Endothelial cell of umbilical vein (primary cell): Measurements from ENCODE around the gene NR4A3. TPM values are rescaled to one million over a fixed set of nuclear protein-coding genes. Genes with fewer than 3 reads are reported as not detected.
"Not testable (repeated sequence)": the region's sequence is repeated elsewhere in the genome, so short reads cannot be mapped to it uniquely, and the experiment has no call there.

Experiments
- BruUV-seq: library from RNA; stranded (reverse); fragments of 400-500 nt; replicated peaks from 2 replicates; lab custom pipeline; 2021; lab: Mats Ljungman, UMichigan
- CTCF ChIA-PET: fragments of 300-600, 350-600 bp; sonication (Branson Sonifier 250); formaldehyde crosslinking; loops from one replicate; lab custom pipeline; 2021; ENCODE audit warnings: antibody characterized with exemption, inconsistent platforms; lab: Charles Lee
- POLR2A ChIA-PET: fragments of 300-600, 350-600 bp; sonication (Branson Sonifier 250); formaldehyde crosslinking; loops from one replicate; lab custom pipeline; 2021; ENCODE audit warnings: antibody characterized with exemption, inconsistent platforms; lab: Charles Lee
- DNase-seq: peaks from one replicate; pipeline ENCODE4 v3.0.0-alpha.2; 2011; ENCODE audit warnings: low read depth, low spot score
- FAIRE-seq: peaks from 2 replicates; lab custom pipeline; 2011; peaks lifted over from hg19 to GRCh38; lab: Jason Lieb, UNC
- H2AFZ ChIP-seq: 2 replicates; pipeline ENCODE4 v1.6.0; 2012; ENCODE audit warnings: low read depth, low read length, control low read depth, inconsistent platforms
- H3K27ac ChIP-seq: 2 replicates; pipeline ENCODE4 v1.5.1; 2011; ENCODE audit warnings: low read depth, mild to moderate bottlenecking, control low read depth, low read length, moderate library complexity; ENCODE audit not compliant: insufficient read depth
- H3K27me3 ChIP-seq, 2 experiments: 2 replicates each; pipeline versions ENCODE4 v1.6.0 to v1.6.1; 2011; ENCODE audit warnings: low read length in 2 of 2, mixed read lengths in 1 of 2; ENCODE audit not compliant: control insufficient read depth in 2 of 2, insufficient read depth in 2 of 2
- H3K36me3 ChIP-seq, 2 experiments: 2 replicates in 1 of 2; 3 replicates in 1 of 2; pipeline ENCODE4 v1.5.1; 2011; ENCODE audit warnings: low read length in 2 of 2, mild to moderate bottlenecking in 1 of 2, moderate library complexity in 1 of 2; ENCODE audit not compliant: control insufficient read depth in 2 of 2, insufficient read depth in 2 of 2; ENCODE audit errors: extremely low read depth in 1 of 2
- H3K4me1 ChIP-seq: 3 replicates; pipeline ENCODE4 v1.5.1; 2011; ENCODE audit warnings: mild to moderate bottlenecking, low read length; ENCODE audit not compliant: control insufficient read depth, insufficient read depth; ENCODE audit errors: extremely low read depth
- H3K4me2 ChIP-seq: 2 replicates; pipeline ENCODE4 v1.6.1; 2011; ENCODE audit warnings: low read length, control low read depth, mixed read lengths; ENCODE audit not compliant: insufficient read depth
- H3K4me3 ChIP-seq, 3 experiments: fragments of 200-600 bp in 1 of 3; sonication (generic), shearing (Covaris generic) in 1 of 3; replicated peaks in 1 of 3; 2 replicates each; pipeline ENCODE4 v1.5.1; 2011 to 2016; ENCODE audit warnings: control low read depth in 3 of 3, low read length in 3 of 3, mild to moderate bottlenecking in 2 of 3, inconsistent platforms in 1 of 3, low read depth in 1 of 3, moderate library complexity in 1 of 3; ENCODE audit not compliant: insufficient read depth in 1 of 3
- H3K79me2 ChIP-seq: 2 replicates; pipeline ENCODE4 v1.6.0; 2012; ENCODE audit warnings: low read length, inconsistent platforms; ENCODE audit not compliant: control insufficient read depth, insufficient read depth
- H3K9ac ChIP-seq: replicated peaks from 2 replicates; pipeline ENCODE3; 2011; ENCODE audit warnings: low read length, control low read depth; ENCODE audit not compliant: insufficient read depth; ENCODE audit errors: extremely low read depth
- H3K9me1 ChIP-seq: replicated peaks from 3 replicates; pipeline ENCODE4 v1.6.0; 2011; ENCODE audit warnings: mild to moderate bottlenecking, low read length; ENCODE audit not compliant: control insufficient read depth, insufficient read depth; ENCODE audit errors: extremely low read depth
- H3K9me3 ChIP-seq: replicated peaks from 2 replicates; pipeline ENCODE4 v1.5.1; 2012; ENCODE audit warnings: low read length, inconsistent platforms; ENCODE audit not compliant: control insufficient read depth, insufficient read depth
- H4K20me1 ChIP-seq: replicated peaks from 2 replicates; pipeline ENCODE3; 2011; ENCODE audit warnings: mild to moderate bottlenecking, low read length; ENCODE audit not compliant: control insufficient read depth, insufficient read depth; ENCODE audit errors: extremely low read depth
- EZH2 ChIP-seq: IDR thresholded peaks from 2 replicates; pipeline ENCODE4 v1.6.1; 2012; ENCODE audit warnings: borderline replicate concordance, low read depth, mild to moderate bottlenecking, moderate library complexity, low read length, inconsistent platforms; ENCODE audit not compliant: severe bottlenecking
- FOS ChIP-seq: IDR thresholded peaks from 2 replicates; pipeline ENCODE4 v1.6.1; 2011; ENCODE audit warnings: mild to moderate bottlenecking, low read length, moderate library complexity, borderline replicate concordance; ENCODE audit not compliant: insufficient read depth
- GATA2 ChIP-seq: IDR thresholded peaks from 2 replicates; pipeline ENCODE4 v1.7.0; 2011; ENCODE audit warnings: low read depth, mild to moderate bottlenecking, moderate library complexity, mixed read lengths, low read length; ENCODE audit not compliant: insufficient read length, insufficient read depth
- JUN ChIP-seq: IDR thresholded peaks from 2 replicates; pipeline ENCODE4 v1.6.1; 2011; ENCODE audit warnings: borderline replicate concordance, low read depth; ENCODE audit not compliant: insufficient read length, insufficient read depth
- MYC ChIP-seq: IDR thresholded peaks from one replicate; pipeline ENCODE4 v1.6.1; 2011; ENCODE audit warnings: mild to moderate bottlenecking, low read depth, low read length
- POLR2A ChIP-seq: IDR thresholded peaks from 2 replicates; pipeline ENCODE4 v1.6.1; 2012; ENCODE audit warnings: low read depth, mild to moderate bottlenecking, control low read depth, low read length
- POLR2AphosphoS5 ChIP-seq: IDR thresholded peaks from 2 replicates; pipeline ENCODE4 v1.6.1; 2012; ENCODE audit warnings: low read depth, mild to moderate bottlenecking, control low read depth, low read length, moderate library complexity; ENCODE audit not compliant: insufficient read depth
- dilution Hi-C: fragments of 300-500 bp; cut with MboI; formaldehyde crosslinking; loops from one replicate; pipeline ENCODE4 v1.15.0; 2019; ENCODE audit warnings: low sequenced_read_pairs; ENCODE audit not compliant: extremely low pct_ligation_motif_present
- intact Hi-C: fragments of 100-400 bp; cut with micrococcal nuclease; formaldehyde crosslinking; loops from one replicate; pipeline ENCODE4 v1.10.0; 2022
- polyA plus RNA-seq, 4 experiments: library from polyadenylated mRNA; depleted of rRNA in 3 of 4; stranded (reverse) in 3 of 4; unstranded in 1 of 4; fragments of >200 nt; gene quantifications; 2 replicates each; pipeline versions ENCODE4 v1.2.1 to v1.2.3, GENCODE V29; 2011 to 2012; ENCODE audit warnings: missing spikeins in 1 of 4
- total RNA-seq: library from RNA; stranded (reverse); gene quantifications from 2 replicates; pipeline ENCODE4 v1.2.3, GENCODE V29; 2021
- TF ChIP-seq, protein P1 (sequence below): IDR thresholded peaks from 2 replicates; pipeline ENCODE4 v1.6.1; 2011; ENCODE audit not compliant: insufficient read depth, insufficient read length
- TF ChIP-seq, protein P2 (sequence below), 2 donors: IDR thresholded peaks; 1 replicate in 1 of 2; 2 replicates in 1 of 2; pipeline ENCODE4 v1.5.1; 2011; ENCODE audit warnings: low read length in 2 of 2, mild to moderate bottlenecking in 2 of 2, moderate library complexity in 2 of 2, control low read depth in 1 of 2, inconsistent platforms in 1 of 2, low read depth in 1 of 2; ENCODE audit not compliant: insufficient read depth in 1 of 2; ENCODE audit errors: extremely low read depth in 1 of 2

The NR4A3 gene
- total and polyA plus RNA-seq, 2 donors (not counting 3 experiments of a cell fraction or from before 2014, with no cell fraction given) = 0.11 to 0.22 TPM

GRCh38 chr9:99778836-99779235 lies 42.8 kb upstream of the NR4A3 start:
- no peaks in the 10 kb centered on the region for H3K9me1 ChIP-seq
- intact Hi-C loops = no loop called here
- H3K27ac ChIP-seq = no peak overlapping the region
- H3K9ac ChIP-seq = no peak overlapping the region
- dilution Hi-C loops = no loop called here
- ChIA-PET CTCF (no interaction called here), POLR2A (no interaction called here)
- no peaks in the 10 kb centered on the region for H3K36me3 ChIP-seq
- no TSS peak for BruUV-seq
- no peaks in the 10 kb centered on the region for H3K4me1 ChIP-seq
- H4K20me1 ChIP-seq = no peaks in the 10 kb centered on the region
- no peaks in the 10 kb centered on the region for H3K27me3 ChIP-seq
- H3K79me2 ChIP-seq = no peaks in the 10 kb centered on the region
- no peak overlapping the region for H3K4me2 ChIP-seq
- DNase-seq = no peak
- H2AFZ ChIP-seq = no peak overlapping the region
- H3K4me3 ChIP-seq = no peak overlapping the region
- H3K9me3 ChIP-seq = no peaks in the 10 kb centered on the region
- FAIRE-seq = no peak
- TF ChIP-seq EZH2 = no peak
- no peak for TF ChIP-seq FOS
- no peak for TF ChIP-seq JUN
- no peak for TF ChIP-seq POLR2AphosphoS5

DNA sequence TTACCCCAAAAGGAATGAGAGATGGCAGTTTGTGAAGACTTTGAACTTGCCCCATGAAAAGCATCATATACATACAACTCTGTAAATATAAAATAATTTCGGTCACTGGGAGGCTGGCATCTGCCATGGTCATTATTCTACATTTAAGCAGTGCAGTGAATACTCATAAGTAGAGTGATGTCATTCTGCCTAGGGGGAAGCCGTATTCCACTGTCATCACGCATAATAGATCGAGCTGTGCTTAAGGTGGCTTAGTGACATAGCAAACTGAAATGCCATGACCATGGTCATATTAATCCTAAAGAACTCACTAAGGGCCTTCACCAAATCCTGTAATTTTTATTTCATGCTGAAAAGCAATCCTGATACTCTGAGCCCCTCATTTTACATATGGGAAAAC lies 42.4 kb upstream of the NR4A3 start:
- Histone ChIP-seq H2AFZ (no peak overlapping the region), H3K9me3 (no peaks in the 10 kb centered on the region), H3K27me3 (no peaks in the 10 kb centered on the region), H3K9ac (no peak overlapping the region), H4K20me1 (no peaks in the 10 kb centered on the region), H3K4me3 (no peak overlapping the region), H3K4me2 (no peak overlapping the region), H3K9me1 (no peaks in the 10 kb centered on the region), H3K79me2 (no peaks in the 10 kb centered on the region), H3K36me3 (no peaks in the 10 kb centered on the region), H3K27ac (no peak overlapping the region), H3K4me1 (no peaks in the 10 kb centered on the region)
- TF ChIP-seq POLR2A (no peak), MYC (no peak), FOS (no peak), GATA2 (no peak), POLR2AphosphoS5 (no peak), EZH2 (no peak), JUN (no peak)
- TF ChIP-seq, protein P1, sequence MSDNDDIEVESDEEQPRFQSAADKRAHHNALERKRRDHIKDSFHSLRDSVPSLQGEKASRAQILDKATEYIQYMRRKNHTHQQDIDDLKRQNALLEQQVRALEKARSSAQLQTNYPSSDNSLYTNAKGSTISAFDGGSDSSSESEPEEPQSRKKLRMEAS = no peak
- TF ChIP-seq, protein P2, sequence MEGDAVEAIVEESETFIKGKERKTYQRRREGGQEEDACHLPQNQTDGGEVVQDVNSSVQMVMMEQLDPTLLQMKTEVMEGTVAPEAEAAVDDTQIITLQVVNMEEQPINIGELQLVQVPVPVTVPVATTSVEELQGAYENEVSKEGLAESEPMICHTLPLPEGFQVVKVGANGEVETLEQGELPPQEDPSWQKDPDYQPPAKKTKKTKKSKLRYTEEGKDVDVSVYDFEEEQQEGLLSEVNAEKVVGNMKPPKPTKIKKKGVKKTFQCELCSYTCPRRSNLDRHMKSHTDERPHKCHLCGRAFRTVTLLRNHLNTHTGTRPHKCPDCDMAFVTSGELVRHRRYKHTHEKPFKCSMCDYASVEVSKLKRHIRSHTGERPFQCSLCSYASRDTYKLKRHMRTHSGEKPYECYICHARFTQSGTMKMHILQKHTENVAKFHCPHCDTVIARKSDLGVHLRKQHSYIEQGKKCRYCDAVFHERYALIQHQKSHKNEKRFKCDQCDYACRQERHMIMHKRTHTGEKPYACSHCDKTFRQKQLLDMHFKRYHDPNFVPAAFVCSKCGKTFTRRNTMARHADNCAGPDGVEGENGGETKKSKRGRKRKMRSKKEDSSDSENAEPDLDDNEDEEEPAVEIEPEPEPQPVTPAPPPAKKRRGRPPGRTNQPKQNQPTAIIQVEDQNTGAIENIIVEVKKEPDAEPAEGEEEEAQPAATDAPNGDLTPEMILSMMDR (IDR thresholded peaks at IDR 0.05; ENCODE audit: extremely low read depth in 1 of 2, insufficient read depth in 1 of 2, low read depth in 1 of 2, low read length in 2 of 2) = no peak
- dilution Hi-C loops = no loop called here
- no TSS peak for BruUV-seq
- no peak for FAIRE-seq
- POLR2A ChIA-PET = no interaction called here
- CTCF ChIA-PET = no interaction called here
- DNase-seq = no peak
- intact Hi-C loops = no loop called here

DNA sequence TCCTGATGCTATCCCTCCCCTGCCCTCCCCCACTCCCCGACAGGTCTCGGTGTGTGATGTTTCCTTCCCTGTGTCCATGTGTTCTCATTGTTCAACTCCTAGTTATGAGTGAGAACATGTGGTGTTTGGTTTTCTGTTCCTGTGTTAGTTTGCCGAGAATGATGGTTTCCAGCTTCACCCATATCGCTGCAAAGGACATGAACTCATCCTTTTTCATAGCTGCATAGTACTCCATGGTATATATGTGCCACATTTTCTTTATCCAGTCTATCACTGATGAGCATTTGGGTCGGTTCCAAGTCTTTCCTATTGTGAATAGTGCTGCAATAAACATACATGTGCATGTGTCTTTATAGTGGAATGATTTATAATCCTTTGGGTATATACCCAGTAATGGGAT lies 39.3 kb upstream of the NR4A3 start:
- BruUV-seq, H3K9ac ChIP-seq, H3K9me3 ChIP-seq, dilution Hi-C loops, H3K27ac ChIP-seq, H2AFZ ChIP-seq, H3K9me1 ChIP-seq, H3K36me3 ChIP-seq, DNase-seq, H3K4me1 ChIP-seq, FAIRE-seq, POLR2A ChIA-PET, H4K20me1 ChIP-seq, H3K79me2 ChIP-seq, H3K4me3 ChIP-seq, H3K4me2 ChIP-seq, CTCF ChIA-PET, intact Hi-C loops: not testable (repeated sequence)
- peaks cover 0 to 15% of the 10 kb centered on the region in 2 experiments for H3K27me3 ChIP-seq
